HG03354 (cell line): Measurements from ENCODE around the gene ADCY1.

Experiments used
- ATAC-seq: cut with Tn5 transposase; IDR thresholded peaks from one replicate; pipeline ENCODE4 v1.9.1; 2021; ENCODE audit warnings: mild to moderate bottlenecking; ENCODE audit not compliant: unreplicated experiment, poor library complexity, severe bottlenecking

Gene ADCY1

DNA sequence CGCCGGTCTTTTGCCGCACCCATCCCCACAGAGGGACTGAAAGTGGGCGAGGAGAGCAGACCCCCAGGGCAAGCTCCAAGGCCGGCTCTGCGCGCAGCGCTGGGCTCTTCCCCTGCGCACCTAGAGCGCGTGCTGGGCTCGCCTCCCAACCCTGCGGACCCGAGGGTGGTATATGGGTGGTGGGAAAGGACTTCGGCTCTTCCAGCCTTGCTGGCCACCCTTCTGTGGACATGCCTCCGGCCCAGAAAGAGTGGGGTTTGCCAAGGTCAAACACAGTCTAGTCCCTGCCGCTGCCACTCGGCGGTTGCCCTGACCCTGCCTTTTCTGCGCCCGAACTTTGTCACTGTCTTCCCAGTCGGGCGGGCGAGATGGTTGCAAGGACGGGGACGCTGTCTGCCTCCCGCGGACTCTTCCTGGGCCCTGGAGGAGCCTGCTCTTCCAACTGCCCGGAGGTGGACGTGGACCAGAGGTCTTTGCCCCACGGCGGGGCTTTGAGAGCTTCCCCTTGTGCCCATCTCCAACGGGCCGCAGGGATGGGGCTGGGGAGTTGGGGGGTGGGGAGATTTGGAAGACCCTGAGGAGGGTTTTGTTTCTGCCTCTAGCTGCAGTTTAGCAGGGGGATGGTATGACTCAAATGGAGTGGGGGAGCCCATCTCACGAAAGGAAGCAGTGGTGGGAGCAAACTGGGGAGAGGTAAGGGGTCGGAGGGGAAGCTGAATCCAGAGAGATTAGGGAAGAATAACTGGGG, 1.5 kb downstream of the ADCY1 start:
- no peak for ATAC-seq

DNA sequence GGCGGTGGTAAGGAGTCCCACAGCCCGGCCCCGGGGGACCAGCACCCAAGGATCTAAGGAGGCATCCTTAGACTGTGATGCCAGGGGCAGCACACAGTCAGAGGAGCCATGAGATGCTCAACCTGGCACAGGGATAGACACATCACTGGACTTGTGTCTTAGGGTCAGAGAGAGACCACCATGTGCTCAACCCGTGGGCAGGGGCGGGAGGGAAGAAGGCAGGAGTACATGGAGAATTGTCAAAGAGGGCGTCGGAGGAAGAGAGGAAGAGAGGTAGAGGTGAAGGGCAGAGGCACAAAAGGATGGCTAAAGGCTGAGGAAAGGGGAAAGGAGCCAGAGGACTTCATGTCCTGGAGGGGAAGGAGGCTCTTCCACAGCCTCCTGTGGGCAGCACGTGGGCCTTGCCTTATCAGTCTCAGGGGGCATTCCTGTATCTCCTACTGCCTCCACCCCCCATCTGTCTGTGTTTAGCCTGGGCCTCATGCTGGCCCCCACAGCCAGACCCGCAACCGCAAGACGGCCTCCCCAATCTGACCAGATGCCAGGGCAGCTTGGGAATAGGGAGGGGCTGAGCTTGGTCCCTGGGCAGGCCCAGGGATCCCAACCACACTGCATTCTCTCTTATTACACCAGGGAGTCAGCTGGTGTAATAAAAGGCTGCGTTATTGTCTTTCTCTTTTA, 2.2 kb downstream of the ADCY1 start:
- no peak for ATAC-seq

DNA sequence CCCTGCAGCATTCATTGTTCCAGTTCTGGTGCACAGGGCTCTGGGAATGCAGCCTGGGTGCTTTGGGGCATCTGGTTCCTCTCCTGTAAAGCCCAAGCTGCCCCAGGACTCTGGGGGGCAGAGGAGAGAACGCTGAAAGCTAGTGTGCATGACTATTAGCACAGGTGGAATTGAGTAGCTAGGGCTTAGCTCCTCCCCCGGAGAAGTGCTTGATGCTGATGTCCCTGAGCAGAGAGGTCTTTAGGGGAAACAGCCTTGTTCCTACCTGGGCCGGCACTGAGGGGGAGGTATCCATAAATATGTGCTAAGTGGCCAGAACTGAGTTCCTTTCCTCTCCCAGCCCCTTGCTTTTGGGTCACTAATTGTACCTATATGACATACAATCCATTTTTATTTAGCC, 3.9 kb downstream of the ADCY1 start:
- ATAC-seq = no peak

DNA sequence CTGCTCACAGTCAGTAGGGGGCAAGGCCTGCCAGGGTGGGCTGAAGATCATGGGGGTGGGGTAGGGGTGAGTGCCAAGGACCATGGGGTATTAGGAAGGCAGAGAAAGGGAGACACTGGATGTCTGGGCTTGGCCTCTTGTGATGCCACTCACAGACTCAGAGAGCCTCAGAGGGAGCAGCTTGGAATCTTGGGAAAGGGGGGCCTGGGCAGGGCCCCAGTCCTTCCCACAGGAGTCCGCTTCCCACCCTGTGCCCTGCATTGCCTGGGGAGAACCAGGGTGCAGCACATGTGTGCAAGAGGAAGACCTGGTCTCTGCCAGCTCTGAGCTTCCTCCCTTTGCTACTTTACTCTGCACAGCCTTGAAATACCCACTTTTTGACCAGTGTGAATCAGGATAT, 4.3 kb downstream of the ADCY1 start:
- ATAC-seq = no peak

DNA sequence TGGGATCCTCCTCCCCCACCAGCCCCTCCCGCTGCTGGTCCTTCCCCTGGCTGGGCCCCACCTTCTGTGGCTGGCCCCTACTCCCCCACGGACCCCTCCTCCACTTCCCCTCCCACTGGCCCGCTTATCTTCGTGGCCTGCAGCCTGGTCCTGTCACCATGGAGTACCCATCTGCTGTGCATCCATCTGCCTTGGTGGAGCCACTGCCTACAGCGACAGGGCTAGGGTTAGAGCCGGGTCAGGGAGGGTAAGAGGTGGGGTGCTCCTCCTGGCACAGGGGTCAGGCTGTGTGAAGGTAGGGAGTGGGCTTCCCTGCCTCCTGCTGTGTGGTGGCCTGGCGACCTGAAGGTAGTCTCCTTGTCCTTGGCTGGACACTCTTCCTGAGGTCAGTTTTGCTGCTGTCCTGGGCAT, 5.2 kb downstream of the ADCY1 start:
- ATAC-seq = no peak

DNA sequence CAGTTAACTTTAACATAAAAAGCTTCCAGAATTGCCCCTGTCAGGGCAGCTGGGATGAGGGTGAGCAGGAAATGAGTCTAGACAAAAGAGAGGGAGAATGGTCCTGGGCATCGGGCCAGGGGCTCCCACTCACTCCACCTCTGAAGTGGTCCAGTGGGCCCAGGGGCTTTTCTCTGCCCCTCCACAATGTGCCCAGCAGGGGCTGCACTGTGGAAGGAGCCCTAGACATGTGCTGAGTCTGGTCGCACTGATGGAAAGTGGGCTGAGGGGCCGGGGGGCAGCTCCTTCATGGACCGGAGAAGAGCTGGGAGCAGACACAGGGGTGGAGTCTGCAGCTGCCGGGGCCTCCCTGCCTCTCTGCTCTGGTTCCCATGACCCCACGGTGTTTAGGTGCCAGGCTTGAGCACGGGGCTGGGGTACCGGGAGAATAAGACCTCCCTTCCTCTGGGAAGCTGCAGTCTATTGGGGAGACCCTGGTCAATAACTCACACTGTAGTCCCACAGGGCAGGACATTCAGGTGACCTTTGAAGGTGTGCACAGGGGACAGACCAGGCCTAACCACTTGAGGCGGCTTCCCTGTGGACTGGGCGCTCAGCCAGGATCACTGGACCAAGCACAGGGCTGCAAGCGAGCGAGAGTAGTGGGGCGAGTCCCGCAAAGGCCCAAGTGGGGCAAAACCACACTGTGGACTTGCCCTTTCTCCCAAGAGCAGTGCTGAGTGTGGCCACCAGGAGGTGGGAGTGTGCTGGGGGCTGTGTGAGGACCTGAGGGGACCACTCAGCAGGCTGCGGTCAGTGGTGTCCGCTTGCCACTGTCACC, 6.1 kb downstream of the ADCY1 start:
- ATAC-seq = no peak

DNA sequence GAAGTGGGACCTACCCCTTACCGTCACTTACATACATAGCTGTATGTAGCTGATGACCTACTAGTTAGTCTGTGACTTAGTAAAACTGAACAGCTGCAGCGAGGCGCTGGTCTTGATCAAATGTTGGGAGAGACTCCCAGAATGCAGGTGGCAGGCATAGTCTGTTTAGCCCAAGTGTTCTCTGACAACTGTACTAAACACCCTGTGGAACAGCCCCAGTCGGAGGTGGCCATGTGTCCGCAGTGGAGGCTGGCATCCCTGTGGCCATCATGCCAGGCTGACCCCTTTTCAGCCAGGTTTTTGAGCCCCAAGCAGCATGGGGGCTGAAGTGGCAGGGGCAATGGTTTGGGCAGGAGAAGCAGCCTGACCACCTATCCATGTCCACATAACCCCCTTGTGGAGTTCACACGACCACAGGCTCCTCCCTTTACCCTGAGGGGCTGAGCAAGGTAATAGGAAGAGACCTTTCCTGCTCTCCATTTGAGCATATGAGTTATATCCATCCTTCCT, 7.2 kb downstream of the ADCY1 start:
- ATAC-seq = no peak

DNA sequence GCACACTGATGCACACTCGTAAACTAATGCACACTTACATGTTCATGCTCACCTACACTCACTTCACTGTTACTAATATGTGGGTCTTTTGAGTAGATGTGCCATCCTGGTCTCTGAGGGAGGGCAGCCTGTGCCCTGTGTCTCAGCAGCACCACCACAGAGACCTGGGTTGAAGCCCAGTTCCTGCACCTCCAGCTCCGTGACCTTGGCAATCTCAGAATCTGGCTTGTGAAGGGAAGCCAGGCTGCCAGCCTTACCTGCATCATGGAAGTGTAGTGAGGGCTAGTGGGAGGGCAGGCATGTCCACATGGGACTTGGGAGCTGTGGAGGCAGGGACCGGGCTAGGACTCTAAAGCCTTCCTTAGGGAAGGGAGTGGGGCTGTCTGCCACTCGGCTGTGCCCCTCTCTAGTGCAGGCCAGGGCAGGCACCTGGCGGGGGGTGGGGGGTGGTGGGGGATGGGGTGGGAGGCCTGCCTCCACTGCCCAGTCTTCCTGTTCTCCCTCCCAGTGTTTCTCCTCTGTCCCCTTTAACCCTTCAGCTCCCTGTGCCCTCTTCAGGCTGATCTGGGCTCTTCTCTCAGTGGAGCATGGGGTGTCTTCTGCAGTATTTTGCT, 8.1 kb downstream of the ADCY1 start:
- ATAC-seq = no peak

DNA sequence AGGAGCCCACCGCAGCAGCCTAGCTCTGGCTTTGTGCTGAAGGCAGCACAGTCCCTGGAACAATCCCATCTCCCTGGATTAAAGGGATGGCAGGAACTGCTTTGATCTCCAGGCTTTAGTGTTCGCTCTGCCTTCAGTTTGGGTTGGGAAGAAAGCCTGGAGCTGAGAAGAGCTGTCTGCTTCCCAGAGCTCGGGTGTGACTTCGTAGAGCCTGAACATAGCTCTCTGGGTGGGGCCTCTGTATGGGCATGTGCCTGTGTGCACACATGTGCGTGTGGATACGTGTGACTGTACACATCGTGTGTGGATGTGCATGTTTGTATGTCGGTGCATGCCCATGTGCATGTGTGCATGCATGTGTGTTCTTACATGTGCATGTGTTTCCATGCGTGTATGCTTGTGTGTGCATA, 8.7 kb downstream of the ADCY1 start:
- ATAC-seq = no peak

DNA sequence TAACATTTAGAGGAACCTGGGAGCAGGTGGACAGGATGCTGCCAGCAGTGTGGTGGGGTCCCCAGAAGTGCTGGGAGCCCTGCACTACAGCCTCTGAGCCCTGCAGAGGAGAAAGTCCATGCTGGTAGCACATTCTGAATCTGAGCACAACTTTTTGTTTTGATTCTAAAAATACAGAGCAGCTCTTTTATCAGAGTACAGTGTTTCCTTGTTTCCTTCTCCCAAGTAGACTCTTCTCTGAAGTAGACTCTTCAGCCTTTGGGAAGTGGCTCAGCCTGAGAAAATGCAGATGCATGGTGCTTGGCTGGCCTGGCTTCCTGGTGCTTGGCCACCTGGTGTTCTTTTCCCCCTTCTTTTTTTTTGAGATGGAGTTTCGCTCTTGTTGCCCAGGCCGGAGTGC, 9.1 kb downstream of the ADCY1 start:
- no peak for ATAC-seq

DNA sequence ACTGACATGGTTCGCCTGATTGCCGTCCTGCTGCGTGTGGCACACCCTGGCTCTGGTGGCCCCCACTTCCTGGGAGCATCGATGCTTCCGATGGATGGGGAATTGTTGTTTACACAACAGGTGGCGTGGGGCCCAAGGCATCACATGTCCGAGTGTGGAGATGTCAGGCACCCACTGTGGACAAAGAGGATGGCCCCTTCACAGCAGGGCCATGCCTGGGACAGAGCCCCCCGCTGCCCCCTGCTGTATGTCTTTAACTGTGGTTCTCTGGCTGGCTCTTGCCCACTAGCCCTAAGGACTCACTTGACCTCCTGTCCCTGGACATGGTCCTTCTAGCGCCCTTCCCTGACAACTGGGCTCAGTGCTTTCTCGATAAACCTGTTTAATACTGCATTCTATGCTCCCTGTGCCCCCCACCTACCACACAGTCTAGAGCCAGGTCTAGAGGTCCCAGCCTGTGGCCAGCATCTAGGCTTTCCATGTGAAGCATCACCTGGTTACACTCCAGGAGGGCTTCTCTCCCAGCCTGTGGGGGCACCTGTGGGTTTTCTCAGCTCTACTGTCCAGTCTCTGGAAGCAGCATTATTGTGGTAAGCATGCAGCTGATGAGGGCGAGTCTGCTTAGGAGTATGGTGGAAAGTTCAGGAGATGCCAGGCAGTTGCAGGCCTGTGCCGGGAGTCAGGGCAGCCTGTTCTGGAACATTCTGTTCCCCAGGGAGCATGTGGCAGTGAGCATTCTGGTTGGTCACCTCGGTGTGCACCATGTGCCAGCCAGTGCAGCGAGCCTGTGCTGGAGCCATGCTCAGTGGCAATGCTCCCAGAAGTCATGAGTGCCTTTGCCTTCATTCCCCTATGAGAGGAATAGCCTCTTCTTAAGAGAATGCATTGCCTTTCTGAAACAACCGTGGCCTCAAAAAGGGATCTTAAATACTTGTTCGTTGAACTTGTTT, 10.4 kb downstream of the ADCY1 start:
- no peak for ATAC-seq

DNA sequence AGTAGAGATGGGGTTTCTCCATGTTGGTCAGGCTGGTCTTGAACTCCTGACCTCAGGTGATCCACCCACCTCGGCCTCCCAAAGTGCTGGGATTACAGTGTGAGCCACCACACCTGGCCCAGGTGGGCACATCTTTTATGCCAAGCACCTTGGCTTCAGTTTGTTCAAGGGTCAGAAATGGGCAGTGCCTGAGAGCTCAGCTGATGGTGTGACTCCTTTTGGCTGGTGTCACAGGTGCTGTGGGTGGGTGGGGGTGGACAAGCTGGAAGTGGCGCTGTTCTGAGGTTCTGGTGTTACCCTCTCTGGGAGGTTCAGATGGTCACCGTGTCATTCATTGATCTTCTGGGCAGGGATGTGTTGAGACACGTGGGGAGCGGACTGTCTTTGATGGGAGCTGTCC, 11.5 kb downstream of the ADCY1 start:
- no peak for ATAC-seq

DNA sequence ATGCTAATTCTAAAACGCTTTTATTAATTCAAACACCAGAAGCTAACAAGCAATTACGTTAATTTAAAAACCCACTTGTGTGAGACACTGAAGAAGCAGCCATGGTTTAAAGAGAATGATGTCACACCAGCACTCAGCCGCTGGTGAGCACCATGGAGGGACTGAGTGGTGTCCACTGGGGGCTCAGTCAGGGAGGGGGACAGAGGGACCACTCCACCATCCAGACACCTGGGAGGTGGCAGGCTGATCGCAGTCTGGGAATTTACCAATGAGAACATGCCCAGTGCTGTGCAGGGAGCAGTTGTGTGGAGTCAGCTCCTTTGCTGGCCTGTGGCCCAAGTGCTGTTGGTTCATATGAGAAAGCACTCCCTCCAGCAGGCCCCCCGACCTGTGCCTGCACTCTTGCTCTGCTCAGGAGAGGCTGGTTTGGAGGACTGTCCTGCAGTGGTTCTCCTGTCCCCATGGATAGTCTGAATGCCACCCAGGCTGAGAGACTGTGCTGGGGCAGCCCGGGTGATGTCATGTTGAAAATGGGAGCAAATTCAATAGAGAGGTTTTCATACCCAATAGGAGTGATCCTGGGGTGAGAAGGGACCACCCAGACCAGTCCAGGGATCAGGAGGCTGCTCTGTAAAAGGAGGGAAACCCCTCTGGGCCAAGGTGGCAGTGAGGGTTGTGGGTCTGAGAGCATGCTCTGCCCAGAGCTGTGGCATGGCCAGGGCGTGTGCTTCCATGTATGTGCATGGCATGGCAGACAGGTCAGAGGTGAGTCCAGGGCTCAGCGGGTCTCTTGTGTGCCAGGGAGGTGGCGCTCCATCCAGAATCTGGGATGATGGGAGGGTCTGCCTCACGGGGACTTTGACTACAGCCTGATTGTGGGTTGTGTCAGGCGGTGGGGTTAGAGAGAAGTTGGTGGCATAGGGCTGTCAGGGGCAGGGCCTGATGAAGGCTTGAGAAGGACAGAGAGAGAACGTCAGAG, 12.7 kb downstream of the ADCY1 start:
- no peak for ATAC-seq

DNA sequence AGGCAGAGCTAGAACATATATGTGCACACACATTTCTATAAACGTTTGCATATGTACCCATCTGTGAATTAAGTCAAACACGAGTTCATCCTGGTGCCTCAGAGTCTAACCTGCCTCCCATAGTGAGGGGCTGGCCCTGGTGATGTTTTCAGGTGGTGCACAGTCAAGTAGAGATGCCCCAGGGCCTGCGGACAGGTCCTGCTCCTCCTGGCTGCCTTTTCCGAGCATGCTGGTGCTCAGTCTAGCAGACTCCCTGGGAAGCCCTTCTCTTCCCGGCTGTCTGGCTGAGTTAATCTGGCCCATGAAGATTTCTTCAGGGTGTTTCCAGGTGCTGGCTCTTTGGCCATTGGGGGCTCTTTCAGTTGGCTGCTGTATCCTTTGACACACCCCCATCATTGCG, 14.3 kb downstream of the ADCY1 start:
- ATAC-seq = no peak

DNA sequence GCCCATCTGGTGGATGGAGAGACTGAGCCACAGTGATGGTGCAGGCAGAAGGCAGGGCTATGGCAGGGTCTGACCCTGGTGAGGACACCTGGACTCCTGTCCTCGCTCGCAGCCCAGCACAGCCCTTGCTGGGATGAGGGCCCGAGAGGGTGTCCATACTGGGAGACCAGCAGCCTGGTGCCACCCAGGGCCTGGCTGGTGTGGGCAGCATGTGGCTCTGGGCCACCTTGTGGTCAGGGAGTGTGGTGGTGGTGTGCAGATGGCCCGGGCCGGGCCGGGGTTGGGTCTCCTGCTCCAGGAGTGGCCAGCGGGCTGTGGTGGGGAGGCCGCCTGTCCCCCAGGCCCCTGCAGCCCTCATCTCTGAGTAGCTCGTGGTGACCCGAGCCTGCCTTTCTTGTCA, 14.9 kb downstream of the ADCY1 start:
- no peak for ATAC-seq

DNA sequence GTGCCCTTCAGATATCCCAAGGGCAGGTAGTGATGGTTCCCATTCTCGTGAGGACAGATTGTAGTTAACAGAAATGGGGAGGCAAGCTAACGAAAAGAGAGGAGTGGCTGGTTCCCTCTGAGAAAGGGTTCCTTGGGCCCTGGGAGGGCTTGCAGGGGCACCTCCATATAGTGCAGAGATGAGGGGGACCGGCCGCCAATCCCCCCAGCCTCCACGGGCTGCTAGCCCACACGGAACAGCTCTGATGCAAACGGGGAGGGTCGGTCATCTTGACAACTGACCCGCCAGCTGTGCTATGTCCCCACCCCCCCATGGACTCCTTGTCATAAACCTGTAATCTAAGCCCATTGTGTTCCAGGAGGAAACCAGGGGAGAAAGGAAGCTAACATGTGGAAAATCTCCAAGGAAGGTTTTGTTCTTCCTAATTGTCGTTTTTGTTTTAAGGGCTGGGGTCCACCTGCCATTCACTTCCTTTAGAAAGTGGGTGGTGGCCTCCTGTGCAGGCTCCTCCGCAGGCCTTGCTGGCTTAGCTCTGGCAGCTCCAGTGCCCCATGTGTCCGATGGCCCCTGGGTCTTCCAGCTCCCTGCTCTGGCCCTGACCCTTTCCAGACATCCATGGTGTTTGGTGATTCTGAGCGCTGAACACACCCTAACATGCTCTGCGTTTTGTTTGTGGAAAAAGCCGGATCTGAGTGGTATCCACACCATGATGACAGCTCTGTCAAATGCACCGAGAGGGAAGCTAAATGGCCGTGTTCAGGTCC, 15.9 kb downstream of the ADCY1 start:
- ATAC-seq = no peak

DNA sequence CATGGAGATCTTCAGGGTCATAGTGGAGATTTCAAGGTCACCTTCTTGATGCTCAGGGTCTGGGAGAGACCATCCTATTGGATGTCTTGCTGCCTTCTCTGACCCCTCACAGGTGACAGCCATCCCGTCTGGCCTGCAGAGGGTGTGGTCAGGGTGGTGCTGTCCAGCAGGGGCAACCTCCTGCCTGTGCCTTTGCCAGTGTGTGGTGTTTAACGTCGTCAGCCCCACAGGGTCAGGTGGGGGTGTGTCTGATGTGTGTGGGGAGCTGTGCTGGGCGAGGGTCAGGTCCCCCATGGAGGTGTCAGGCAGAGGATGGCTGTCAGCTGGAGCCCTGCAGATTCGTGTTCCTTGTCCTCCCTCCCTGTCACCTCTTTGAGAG, 16.5 kb downstream of the ADCY1 start:
- no peak for ATAC-seq
